ENCODE results near the gene GUK1. TPM values are rescaled to one million over a fixed set of nuclear protein-coding genes. Genes with fewer than 3 reads are reported as not detected.

GUK1 gene
- total RNA-seq, 2 donors from 2014 or later = 110 to 112 TPM

- no peaks in the 10 kb centered on the region for H3K9me3 Mint-ChIP-seq
- Histone ChIP-seq H3K27me3 (ENCODE audit: control insufficient read depth, insufficient read depth, low read length, poor library complexity, severe bottlenecking) (no peaks in the 10 kb centered on the region), H3K4me1 (ENCODE audit: control insufficient read depth, insufficient read depth, low read length) (peaks cover 7% of the 10 kb centered on the region), H3K9ac (ENCODE audit: extremely low read depth, low read length, poor library complexity, severe bottlenecking) (no peak overlapping the region), H3K4me3 (ENCODE audit: low read length) (no peak overlapping the region), H3K36me3 (ENCODE audit: control insufficient read depth, insufficient read depth, low read length) (no peaks in the 10 kb centered on the region), H3K27ac (ENCODE audit: low read depth, low read length) (no peak overlapping the region), H3K9me3 (ENCODE audit: control insufficient read depth, low read length) (no peaks in the 10 kb centered on the region)
- TF ChIP-seq, protein P1, sequence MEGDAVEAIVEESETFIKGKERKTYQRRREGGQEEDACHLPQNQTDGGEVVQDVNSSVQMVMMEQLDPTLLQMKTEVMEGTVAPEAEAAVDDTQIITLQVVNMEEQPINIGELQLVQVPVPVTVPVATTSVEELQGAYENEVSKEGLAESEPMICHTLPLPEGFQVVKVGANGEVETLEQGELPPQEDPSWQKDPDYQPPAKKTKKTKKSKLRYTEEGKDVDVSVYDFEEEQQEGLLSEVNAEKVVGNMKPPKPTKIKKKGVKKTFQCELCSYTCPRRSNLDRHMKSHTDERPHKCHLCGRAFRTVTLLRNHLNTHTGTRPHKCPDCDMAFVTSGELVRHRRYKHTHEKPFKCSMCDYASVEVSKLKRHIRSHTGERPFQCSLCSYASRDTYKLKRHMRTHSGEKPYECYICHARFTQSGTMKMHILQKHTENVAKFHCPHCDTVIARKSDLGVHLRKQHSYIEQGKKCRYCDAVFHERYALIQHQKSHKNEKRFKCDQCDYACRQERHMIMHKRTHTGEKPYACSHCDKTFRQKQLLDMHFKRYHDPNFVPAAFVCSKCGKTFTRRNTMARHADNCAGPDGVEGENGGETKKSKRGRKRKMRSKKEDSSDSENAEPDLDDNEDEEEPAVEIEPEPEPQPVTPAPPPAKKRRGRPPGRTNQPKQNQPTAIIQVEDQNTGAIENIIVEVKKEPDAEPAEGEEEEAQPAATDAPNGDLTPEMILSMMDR (conservative IDR thresholded peaks at IDR 0.05) = no peak
- H3K4me3 Mint-ChIP-seq = no peak overlapping the region
- H3K27me3 Mint-ChIP-seq (ENCODE audit: insufficient read depth) = peaks cover 23% of the 10 kb centered on the region
- no peak for DNase-seq
- H3K4me1 Mint-ChIP-seq = no peaks in the 10 kb centered on the region
- no peak overlapping the region for H3K27ac Mint-ChIP-seq
- no peaks in the 10 kb centered on the region for H3K36me3 Mint-ChIP-seq (ENCODE audit: low read depth)
- 89 to 93% methylated on average over 27 to 98 of the region's 98 CpGs for WGBS, 2 experiments (ENCODE audit: insufficient coverage in 1 of 2, insufficient read length in 1 of 2)
Measured at GRCh38 chr1:228158151-228159007, 18.3 kb downstream of the GUK1 start.

DNA sequence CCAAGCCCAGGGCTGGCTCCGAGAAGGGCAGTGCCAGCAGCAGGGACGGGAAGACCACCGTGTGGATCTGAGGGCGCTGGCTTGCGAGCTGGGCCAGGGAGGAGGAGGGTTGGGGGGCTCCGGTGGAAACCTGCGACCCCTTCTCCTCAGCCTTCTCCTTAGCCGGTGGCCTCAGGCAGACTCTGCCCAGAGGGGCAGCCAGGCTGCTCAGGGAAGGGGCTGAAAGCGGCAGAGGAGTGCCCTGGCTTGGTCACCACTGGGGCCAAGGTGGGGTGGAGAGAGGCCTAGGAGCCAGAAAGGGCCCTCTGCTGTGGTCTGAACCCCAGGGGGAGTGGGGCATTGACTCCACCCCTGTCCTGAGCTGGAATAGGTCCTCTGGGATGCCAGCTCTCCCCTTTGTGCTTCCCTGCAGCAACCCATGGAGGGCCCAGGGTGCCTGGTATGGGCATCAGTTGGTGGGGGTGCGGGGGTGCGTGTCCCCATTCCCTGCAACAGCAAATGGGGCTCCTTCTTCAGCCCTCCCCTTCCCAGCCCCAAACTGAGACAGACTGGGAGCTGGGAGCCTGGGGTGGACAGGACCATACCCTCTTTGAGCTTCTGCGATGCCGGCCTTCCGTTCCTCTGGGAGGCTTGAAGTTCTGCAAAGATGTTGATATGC, 19.1 kb downstream of the GUK1 start:
- Mint-ChIP-seq H3K4me1 (no peaks in the 10 kb centered on the region), H3K27ac (no peak overlapping the region), H3K36me3 (ENCODE audit: low read depth) (no peaks in the 10 kb centered on the region), H3K9me3 (no peaks in the 10 kb centered on the region), H3K4me3 (no peak overlapping the region), H3K27me3 (ENCODE audit: insufficient read depth) (peaks cover 23% of the 10 kb centered on the region)
- Histone ChIP-seq H3K9ac (ENCODE audit: extremely low read depth, low read length, poor library complexity, severe bottlenecking) (no peak overlapping the region), H3K4me1 (ENCODE audit: control insufficient read depth, insufficient read depth, low read length) (peaks cover 7% of the 10 kb centered on the region), H3K27me3 (ENCODE audit: control insufficient read depth, insufficient read depth, low read length, poor library complexity, severe bottlenecking) (no peaks in the 10 kb centered on the region), H3K36me3 (ENCODE audit: control insufficient read depth, insufficient read depth, low read length) (no peaks in the 10 kb centered on the region), H3K9me3 (ENCODE audit: control insufficient read depth, low read length) (no peaks in the 10 kb centered on the region), H3K4me3 (ENCODE audit: low read length) (no peak overlapping the region), H3K27ac (ENCODE audit: low read depth, low read length) (no peak overlapping the region)
- TF ChIP-seq, protein P1 (conservative IDR thresholded peaks at IDR 0.05) = no peak
- no peak for DNase-seq
- 95 to 97% methylated on average over 6 to 14 of the region's 14 CpGs for WGBS, 2 experiments (ENCODE audit: insufficient coverage in 1 of 2, insufficient read length in 1 of 2)

DNA sequence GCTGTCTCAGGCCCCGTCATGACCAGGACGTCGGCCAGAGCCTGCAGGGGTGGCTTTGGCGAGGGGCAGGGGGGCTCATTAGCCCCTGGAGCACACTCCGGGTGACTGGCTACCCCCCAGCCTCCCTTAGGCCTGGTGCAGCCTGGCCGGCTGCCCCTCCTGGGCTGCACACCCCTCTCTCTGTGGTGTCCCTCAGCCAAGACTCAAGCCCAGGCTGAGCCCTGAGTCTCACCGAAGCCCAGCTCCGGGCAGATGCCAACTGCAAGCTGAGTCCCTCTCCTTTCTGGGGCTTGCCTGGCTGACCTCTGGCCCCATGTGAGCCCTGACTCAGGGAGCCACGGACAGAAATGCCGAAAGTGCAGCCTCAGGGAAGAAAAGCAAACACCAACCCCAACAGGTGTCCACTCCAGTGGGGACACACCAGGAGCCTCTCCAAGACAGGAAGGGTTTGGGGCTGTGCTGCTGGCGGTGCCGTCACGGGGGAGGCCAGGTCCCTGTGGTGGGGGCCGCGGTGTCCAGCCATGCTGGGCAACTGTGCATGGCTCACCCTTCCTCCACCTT, 20.2 kb downstream of the GUK1 start:
- 88 to 89% methylated on average over 11 to 15 of the region's 15 CpGs for WGBS, 2 experiments (ENCODE audit: insufficient coverage in 1 of 2, insufficient read length in 1 of 2)
- no peak for DNase-seq
- Mint-ChIP-seq H3K27ac (no peak overlapping the region), H3K4me1 (no peaks in the 10 kb centered on the region), H3K9me3 (no peaks in the 10 kb centered on the region), H3K27me3 (ENCODE audit: insufficient read depth) (peaks cover 23% of the 10 kb centered on the region), H3K36me3 (ENCODE audit: low read depth) (no peaks in the 10 kb centered on the region), H3K4me3 (no peak overlapping the region)
- Histone ChIP-seq H3K9ac (ENCODE audit: extremely low read depth, low read length, poor library complexity, severe bottlenecking) (no peak overlapping the region), H3K27me3 (ENCODE audit: control insufficient read depth, insufficient read depth, low read length, poor library complexity, severe bottlenecking) (no peaks in the 10 kb centered on the region), H3K36me3 (ENCODE audit: control insufficient read depth, insufficient read depth, low read length) (no peaks in the 10 kb centered on the region), H3K9me3 (ENCODE audit: control insufficient read depth, low read length) (no peaks in the 10 kb centered on the region), H3K27ac (ENCODE audit: low read depth, low read length) (no peak overlapping the region), H3K4me1 (ENCODE audit: control insufficient read depth, insufficient read depth, low read length) (peaks cover 7% of the 10 kb centered on the region), H3K4me3 (ENCODE audit: low read length) (no peak overlapping the region)
- TF ChIP-seq, protein P1 (conservative IDR thresholded peaks at IDR 0.05) = no peak

Measured in endodermal cell (in vitro differentiated cells).